OCI-LY3 (cell line): Measurements from ENCODE around the gene CIAPIN1.

Experiments used
- H2AFZ ChIP-seq: fragments of 200-600, 300-600 bp; shearing (Covaris generic); 2 replicates; pipeline ENCODE4 v1.6.0; 2014; ENCODE audit warnings: antibody characterized with exemption, low read depth, low read length
- H3K27ac ChIP-seq: fragments of 200-600, 300-600 bp; sonication (generic); 2 replicates; pipeline ENCODE4 v1.5.1; 2014; ENCODE audit warnings: mild to moderate bottlenecking, low read length, moderate library complexity, mixed read lengths
- H3K27me3 ChIP-seq: fragments of 200-600, 300-600 bp; sonication (generic); 2 replicates; pipeline ENCODE4 v1.6.1; 2014; ENCODE audit warnings: low read depth, low read length, mixed read lengths
- H3K36me3 ChIP-seq: fragments of 200-600, 300-600 bp; sonication (generic); replicated peaks from 2 replicates; pipeline ENCODE3; 2014; ENCODE audit warnings: low read depth, low read length, mixed read lengths
- H3K4me1 ChIP-seq: fragments of 300-600, 200-600 bp; sonication (generic); 2 replicates; pipeline ENCODE4 v1.6.1; 2014; ENCODE audit warnings: low read length, mixed read lengths
- H3K4me2 ChIP-seq: fragments of 200-600, 300-600 bp; sonication (generic); 2 replicates; pipeline ENCODE4 v1.6.1; 2014; ENCODE audit warnings: low read length, mixed read lengths
- H3K4me3 ChIP-seq: fragments of 300-600, 200-600 bp; sonication (generic); 2 replicates; pipeline ENCODE4 v1.5.1; 2014; ENCODE audit warnings: antibody characterized with exemption, mild to moderate bottlenecking, low read length, moderate library complexity
- H3K79me2 ChIP-seq: fragments of 300-600, 200-600 bp; shearing (Covaris generic); 2 replicates; pipeline ENCODE4 v1.6.1; 2014; ENCODE audit warnings: mild to moderate bottlenecking, low read length, mixed read lengths
- H3K9ac ChIP-seq: fragments of 300-600, 200-600 bp; shearing (Covaris generic); 2 replicates; pipeline ENCODE4 v1.6.0; 2014; ENCODE audit warnings: mild to moderate bottlenecking, low read length, moderate library complexity
- H3K9me3 ChIP-seq: fragments of 200-600, 300-600 bp; shearing (Covaris generic); 2 replicates; pipeline ENCODE4 v1.6.1; 2014; ENCODE audit warnings: low read length, mixed read lengths; ENCODE audit not compliant: insufficient read depth
- H4K20me1 ChIP-seq: fragments of 200-600, 300-600 bp; sonication (generic); 2 replicates; pipeline ENCODE4 v1.6.1; 2016; ENCODE audit warnings: low read length, mixed read lengths; ENCODE audit not compliant: insufficient read depth
- CTCF ChIP-seq: fragments of 200-600, 300-600 bp; sonication (generic); IDR thresholded peaks from 2 replicates; pipeline ENCODE4 v1.5.1; 2014; ENCODE audit warnings: antibody characterized with exemption, low read length, low read depth
- EZH2phosphoT487 ChIP-seq: fragments of 200-600 bp; shearing (Covaris generic); IDR thresholded peaks from 2 replicates; pipeline ENCODE4 v1.6.1; 2018; ENCODE audit warnings: antibody characterized with exemption, mixed run types, low read depth

CIAPIN1 gene

DNA sequence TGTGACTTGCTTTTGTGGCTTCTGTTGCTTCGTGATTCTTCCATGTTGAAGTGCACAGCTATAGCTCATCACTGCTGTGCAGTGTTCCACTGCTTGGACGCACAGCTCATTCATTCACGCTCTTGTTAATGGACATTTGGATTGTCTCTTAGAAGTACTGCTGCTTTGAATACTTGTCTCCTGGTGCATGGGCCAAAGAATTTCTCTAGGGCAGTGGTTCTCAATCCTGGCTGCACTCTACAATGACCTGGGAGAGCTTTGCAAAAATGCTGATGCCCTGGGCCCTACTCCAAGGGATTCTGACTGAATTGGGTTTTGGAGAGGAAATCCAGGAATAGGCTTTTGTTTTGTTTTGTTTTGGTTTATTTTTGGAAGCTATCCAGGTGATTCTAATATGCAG, 22.6 kb downstream of the CIAPIN1 start:
- Histone ChIP-seq H3K9ac (no peak overlapping the region), H3K36me3 (peaks cover 4% of the 10 kb centered on the region), H3K4me1 (peaks cover 10% of the 10 kb centered on the region), H3K27me3 (no peaks in the 10 kb centered on the region), H3K79me2 (no peaks in the 10 kb centered on the region), H3K27ac (no peak overlapping the region), H3K4me3 (no peak overlapping the region), H3K4me2 (no peak overlapping the region), H3K9me3 (no peaks in the 10 kb centered on the region), H4K20me1 (no peaks in the 10 kb centered on the region), H2AFZ (no peak overlapping the region)
- TF ChIP-seq EZH2phosphoT487 = no peak
- no peak for TF ChIP-seq CTCF

DNA sequence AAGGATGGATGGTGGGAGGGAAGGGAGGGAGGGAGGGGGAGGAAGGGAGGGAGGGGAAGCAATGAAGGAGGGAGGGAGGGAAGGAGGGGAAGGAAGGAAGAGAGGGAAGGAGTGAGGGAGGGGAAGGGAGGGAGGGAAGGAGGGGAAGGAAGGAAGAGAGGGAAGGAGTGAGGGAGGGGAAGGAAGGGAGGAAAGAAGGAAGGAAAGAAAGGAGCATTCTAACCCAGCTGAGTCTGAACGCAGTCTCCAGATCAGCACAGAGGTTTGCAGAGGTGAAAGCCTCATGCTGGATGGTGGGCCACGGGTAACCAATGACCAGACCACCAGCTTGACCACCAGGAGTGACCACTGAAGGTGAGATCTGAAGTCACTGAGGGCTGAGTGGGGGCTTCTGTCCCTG, 24.0 kb downstream of the CIAPIN1 start:
- Histone ChIP-seq H4K20me1 (no peaks in the 10 kb centered on the region), H3K79me2 (no peaks in the 10 kb centered on the region), H3K27me3 (no peaks in the 10 kb centered on the region), H3K36me3 (peaks cover 4% of the 10 kb centered on the region), H3K27ac (no peak overlapping the region), H3K4me3 (no peak overlapping the region), H2AFZ (no peak overlapping the region), H3K9ac (no peak overlapping the region), H3K4me1 (peaks cover 23% of the 10 kb centered on the region), H3K4me2 (no peak overlapping the region), H3K9me3 (no peaks in the 10 kb centered on the region)
- TF ChIP-seq EZH2phosphoT487 (no peak), CTCF (no peak)

- peak overlapping the region; percentile 76 for H2AFZ ChIP-seq
- H3K9ac ChIP-seq = peak overlapping the region; percentile 27; the same call in 1 of the 2 replicates
- peak overlapping the region; percentile 33; the same call in 1 of the 2 replicates for H3K4me3 ChIP-seq
- no peaks in the 10 kb centered on the region for H3K9me3 ChIP-seq
- H3K27ac ChIP-seq = no peak overlapping the region
- TF ChIP-seq CTCF (peak; percentile 86), EZH2phosphoT487 (no peak)
- H3K4me2 ChIP-seq = peak overlapping the region; percentile 59
- H3K4me1 ChIP-seq = peaks cover 29% of the 10 kb centered on the region
- no peaks in the 10 kb centered on the region for H3K36me3 ChIP-seq
- no peaks in the 10 kb centered on the region for H4K20me1 ChIP-seq
- H3K79me2 ChIP-seq = no peaks in the 10 kb centered on the region
- no peaks in the 10 kb centered on the region for H3K27me3 ChIP-seq
Observed at GRCh38 chr16:57422026-57422944, 24.9 kb downstream of the CIAPIN1 start.

GRCh38 chr16:57419506-57419905, 27.7 kb downstream of the CIAPIN1 start:
- Histone ChIP-seq H3K27me3 (no peaks in the 10 kb centered on the region), H3K36me3 (no peaks in the 10 kb centered on the region), H3K4me2 (peak overlapping the region; percentile 80), H4K20me1 (no peaks in the 10 kb centered on the region), H3K9ac (no peak overlapping the region), H3K79me2 (no peaks in the 10 kb centered on the region), H3K27ac (no peak overlapping the region), H3K4me3 (no peak overlapping the region), H3K4me1 (peaks cover 56% of the 10 kb centered on the region), H2AFZ (peak overlapping the region; percentile 91), H3K9me3 (no peaks in the 10 kb centered on the region)
- TF ChIP-seq EZH2phosphoT487 (no peak), CTCF (no peak)
